ENCODE results near the gene CASP10. TPM values are rescaled to one million over a fixed set of nuclear protein-coding genes. Genes with fewer than 3 reads are reported as not detected.
"Not testable (repeated sequence)": the region's sequence is repeated elsewhere in the genome, so short reads cannot be mapped to it uniquely, and the experiment has no call there.

CASP10 gene
- total and polyA plus RNA-seq, 2 of the 8 experiments (the other 6 are each of a cell fraction or from before 2014, with no cell fraction given), result 2.3 to 4.0 TPM

DNA sequence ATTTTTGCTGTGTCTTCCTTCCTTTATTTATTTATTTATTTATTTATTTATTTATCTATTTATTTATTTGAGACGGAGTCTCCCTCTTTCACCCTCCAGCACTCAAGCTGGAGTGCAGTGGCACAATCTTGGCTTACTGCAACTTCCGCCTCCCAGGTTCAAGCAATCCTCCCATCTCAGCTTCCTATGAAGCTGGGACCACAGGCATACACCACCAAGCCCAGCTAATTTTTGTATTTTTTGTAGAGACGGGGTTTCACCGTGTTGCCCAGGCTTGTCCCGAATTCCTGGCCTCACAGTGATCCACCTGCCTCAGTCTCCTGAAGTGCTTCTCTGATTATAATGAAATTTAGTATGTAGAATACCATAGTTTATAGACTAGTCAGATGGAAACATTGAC is 894 bp downstream of the CASP10 start:
- peak overlapping the region in 1 of 2 experiments; percentile 19; a peak in 2 of 4 replicates for H3K4me2 ChIP-seq (ENCODE audit: insufficient read depth in 1 of 2, low read depth in 2 of 2, low read length in 2 of 2)
- CTCF ChIA-PET (ENCODE audit: partially characterized antibody), result interaction anchor here (0.8 to 3.9 kb wide), 7 partner anchors 12 to 278 kb away, joined by 3 to 42 read pairs (median 4); no protein-coding TSS in a partner anchor

DNA sequence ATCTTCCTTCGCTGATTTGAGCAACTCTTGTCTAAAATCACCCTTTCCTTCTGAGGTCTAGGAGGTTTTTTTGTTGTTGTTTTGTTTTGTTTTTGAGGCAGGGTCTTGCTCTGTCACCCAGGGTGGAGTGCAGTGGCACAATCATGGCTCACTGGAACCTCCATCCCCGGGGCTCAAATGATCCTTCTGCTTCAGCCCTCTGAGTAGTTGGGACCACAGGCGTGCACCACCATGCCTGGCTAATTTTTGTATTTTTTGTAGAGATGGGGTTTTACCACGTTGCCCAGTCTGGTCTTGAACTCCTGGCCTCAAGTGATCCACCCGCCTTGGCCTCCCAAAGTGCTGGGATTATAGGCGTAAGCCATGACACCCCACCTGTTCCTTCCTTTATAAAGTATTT is 1.3 kb downstream of the CASP10 start:
- 85% methylated on average over 6 of the region's 6 CpGs; no CpG with 5 or more reads in 1 of the 2 experiments for WGBS, 2 experiments (ENCODE audit: extremely low coverage in 1 of 2, insufficient coverage in 1 of 2, insufficient read length in 1 of 2, insufficient replicate concordance in 2 of 2, low coverage in 1 of 2, low lambda C conversion rate in 2 of 2, missing lambda C conversion rate in 1 of 2)
- H3K9ac ChIP-seq (replicated peaks in 1 of 4; ENCODE audit: extremely low read depth in 1 of 4, low read depth in 3 of 4, low read length in 3 of 4); H2BK12ac ChIP-seq (ENCODE audit: low read depth, low read length); H2BK20ac ChIP-seq (ENCODE audit: low read length); H3K23me2 ChIP-seq (ENCODE audit: low read depth, low read length); POLR2A ChIA-PET (ENCODE audit: partially characterized antibody); H3K9me3 ChIP-seq (ENCODE audit: insufficient read depth in 2 of 2, low read depth in 1 of 2, low read length in 1 of 2); H2AFZ ChIP-seq (ENCODE audit: low read length); H3K79me2 ChIP-seq (ENCODE audit: control insufficient read depth in 1 of 2, insufficient read depth in 2 of 2, low read length in 2 of 2); H3K79me1 ChIP-seq (ENCODE audit: low read depth, low read length); H3K4ac ChIP-seq (replicated peaks; ENCODE audit: insufficient read length, low read depth, low read length); H2BK15ac ChIP-seq (ENCODE audit: low read length); DNase-seq (ENCODE audit: low read depth in 1 of 2, low spot score in 2 of 2); H3K4me1 ChIP-seq (replicated peaks in 1 of 4; ENCODE audit: control insufficient read depth in 3 of 4, insufficient read depth in 4 of 4, low read length in 3 of 4); H3K14ac ChIP-seq (ENCODE audit: insufficient read length); FAIRE-seq; H2BK5ac ChIP-seq (ENCODE audit: low read depth, low read length); H3K36me3 ChIP-seq (ENCODE audit: control insufficient read depth in 2 of 4, insufficient read depth in 4 of 4, low read length in 3 of 4); H3K27ac ChIP-seq (ENCODE audit: low read depth, low read length); H4K5ac ChIP-seq (ENCODE audit: insufficient read length, low read depth, low read length); H3K4me3 ChIP-seq (ENCODE audit: extremely low read depth in 1 of 4, insufficient read depth in 2 of 4, low read depth in 3 of 4, low read length in 4 of 4); H3K23ac ChIP-seq (ENCODE audit: insufficient read length); H4K91ac ChIP-seq (replicated peaks; ENCODE audit: insufficient read length, low read length); H3K56ac ChIP-seq (replicated peaks; ENCODE audit: insufficient read length, low read depth, low read length); H4K8ac ChIP-seq (ENCODE audit: extremely low read depth, insufficient read depth, low read length); H3K18ac ChIP-seq (ENCODE audit: extremely low read depth, low read length); H3K27me3 ChIP-seq (replicated peaks in 1 of 4; ENCODE audit: control insufficient read depth in 3 of 4, extremely low read depth in 1 of 4, insufficient read depth in 3 of 4, low read length in 3 of 4); H2BK120ac ChIP-seq (replicated peaks; ENCODE audit: low read depth, low read length); H4K20me1 ChIP-seq (replicated peaks in 1 of 2; ENCODE audit: control insufficient read depth in 1 of 2, insufficient read depth in 2 of 2, low read length in 2 of 2); H2AK5ac ChIP-seq (ENCODE audit: low read depth, low read length): not testable (repeated sequence)
- CTCF ChIA-PET (ENCODE audit: partially characterized antibody), result interaction anchor here (1.5 kb wide), 1 partner anchor 35 kb away, joined by 3 read pairs; no protein-coding TSS in a partner anchor
- H3K4me2 ChIP-seq (ENCODE audit: insufficient read depth in 1 of 2, low read depth in 2 of 2, low read length in 2 of 2), result peak overlapping the region in 1 of 2 experiments; percentile 19; a peak in 2 of 4 replicates

More for the DNA sequence above, 894 bp downstream of the CASP10 start:
- H3K56ac ChIP-seq (replicated peaks; ENCODE audit: insufficient read length, low read depth, low read length); H2AK5ac ChIP-seq (ENCODE audit: low read depth, low read length); H2BK120ac ChIP-seq (replicated peaks; ENCODE audit: low read depth, low read length); H2BK20ac ChIP-seq (ENCODE audit: low read length); H3K79me1 ChIP-seq (ENCODE audit: low read depth, low read length); H3K23me2 ChIP-seq (ENCODE audit: low read depth, low read length); H4K91ac ChIP-seq (replicated peaks; ENCODE audit: insufficient read length, low read length); H3K4ac ChIP-seq (replicated peaks; ENCODE audit: insufficient read length, low read depth, low read length); H3K9me3 ChIP-seq (ENCODE audit: insufficient read depth in 2 of 2, low read depth in 1 of 2, low read length in 1 of 2); H2AFZ ChIP-seq (ENCODE audit: low read length); H3K9ac ChIP-seq (replicated peaks in 1 of 4; ENCODE audit: extremely low read depth in 1 of 4, low read depth in 3 of 4, low read length in 3 of 4); H4K8ac ChIP-seq (ENCODE audit: extremely low read depth, insufficient read depth, low read length); H3K27me3 ChIP-seq (replicated peaks in 1 of 4; ENCODE audit: control insufficient read depth in 3 of 4, extremely low read depth in 1 of 4, insufficient read depth in 3 of 4, low read length in 3 of 4); H3K36me3 ChIP-seq (ENCODE audit: control insufficient read depth in 2 of 4, insufficient read depth in 4 of 4, low read length in 3 of 4); H3K18ac ChIP-seq (ENCODE audit: extremely low read depth, low read length); DNase-seq (ENCODE audit: low read depth in 1 of 2, low spot score in 2 of 2); H3K23ac ChIP-seq (ENCODE audit: insufficient read length); H2BK5ac ChIP-seq (ENCODE audit: low read depth, low read length); FAIRE-seq; H3K4me1 ChIP-seq (replicated peaks in 1 of 4; ENCODE audit: control insufficient read depth in 3 of 4, insufficient read depth in 4 of 4, low read length in 3 of 4); H4K5ac ChIP-seq (ENCODE audit: insufficient read length, low read depth, low read length); H3K79me2 ChIP-seq (ENCODE audit: control insufficient read depth in 1 of 2, insufficient read depth in 2 of 2, low read length in 2 of 2); H3K4me3 ChIP-seq (ENCODE audit: extremely low read depth in 1 of 4, insufficient read depth in 2 of 4, low read depth in 3 of 4, low read length in 4 of 4); H4K20me1 ChIP-seq (replicated peaks in 1 of 2; ENCODE audit: control insufficient read depth in 1 of 2, insufficient read depth in 2 of 2, low read length in 2 of 2); H2BK15ac ChIP-seq (ENCODE audit: low read length); H3K27ac ChIP-seq (ENCODE audit: low read depth, low read length); H3K14ac ChIP-seq (ENCODE audit: insufficient read length); H2BK12ac ChIP-seq (ENCODE audit: low read depth, low read length): not testable (repeated sequence)
- 83% methylated on average over 5 of the region's 5 CpGs; no CpG with 5 or more reads in 1 of the 2 experiments for WGBS, 2 experiments (ENCODE audit: extremely low coverage in 1 of 2, insufficient coverage in 1 of 2, insufficient read length in 1 of 2, insufficient replicate concordance in 2 of 2, low coverage in 1 of 2, low lambda C conversion rate in 2 of 2, missing lambda C conversion rate in 1 of 2)
- POLR2A ChIA-PET (ENCODE audit: partially characterized antibody), result interaction anchor here (1.3 kb wide), 1 partner anchor 13 kb away, joined by 3 read pairs; no protein-coding TSS in a partner anchor

All from H1 (cell line).